ENCODE measurements around the gene KLHL10.
A peak's percentile ranks its signal among the peaks of the same experiment; 100 is the strongest.
"Not testable (repeated sequence)": the region's sequence is repeated elsewhere in the genome, so short reads cannot be mapped to it uniquely, and the experiment has no call there.

Gene KLHL10

DNA sequence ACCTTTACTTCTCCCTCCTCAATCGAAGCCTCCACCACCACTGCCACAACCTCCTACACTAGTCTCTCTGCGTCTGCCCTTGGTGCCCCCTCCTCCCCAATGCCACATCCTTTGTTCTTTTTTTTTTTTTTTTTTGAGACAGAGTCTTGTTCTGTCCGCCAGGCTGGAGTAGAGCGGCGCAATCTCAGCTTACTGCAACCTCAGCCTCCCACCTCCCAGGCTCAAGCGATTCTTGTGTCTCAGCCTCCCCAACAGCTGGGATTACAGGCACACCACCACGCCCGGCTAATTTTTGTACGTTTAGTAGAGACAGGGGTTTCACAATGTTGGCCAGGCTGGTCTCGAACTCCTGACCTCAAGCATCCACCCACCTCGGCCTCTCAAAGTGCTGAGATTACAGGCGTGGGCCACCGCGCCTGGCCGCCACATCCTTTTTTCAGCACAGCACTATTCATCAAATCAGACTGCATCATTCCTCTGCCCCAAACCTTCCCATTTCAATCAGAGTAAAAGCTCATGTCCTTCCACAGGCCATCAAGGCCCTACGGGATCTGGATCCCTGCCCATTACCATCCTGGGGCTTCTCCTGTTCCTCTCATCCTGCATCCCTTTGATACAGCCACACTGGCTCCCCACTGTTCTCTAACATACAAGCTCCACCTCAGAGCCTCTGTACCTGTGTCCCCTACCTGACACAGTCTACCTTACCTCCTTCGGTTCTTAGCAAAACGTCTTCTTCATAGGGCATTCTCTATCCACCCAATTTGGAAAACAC lies 25.6 kb downstream of the KLHL10 start:
- no peak for DNase-seq

- no peak for DNase-seq
These were observed 26.8 kb downstream of the KLHL10 start for GRCh38 chr17:41864498-41864835.

DNA sequence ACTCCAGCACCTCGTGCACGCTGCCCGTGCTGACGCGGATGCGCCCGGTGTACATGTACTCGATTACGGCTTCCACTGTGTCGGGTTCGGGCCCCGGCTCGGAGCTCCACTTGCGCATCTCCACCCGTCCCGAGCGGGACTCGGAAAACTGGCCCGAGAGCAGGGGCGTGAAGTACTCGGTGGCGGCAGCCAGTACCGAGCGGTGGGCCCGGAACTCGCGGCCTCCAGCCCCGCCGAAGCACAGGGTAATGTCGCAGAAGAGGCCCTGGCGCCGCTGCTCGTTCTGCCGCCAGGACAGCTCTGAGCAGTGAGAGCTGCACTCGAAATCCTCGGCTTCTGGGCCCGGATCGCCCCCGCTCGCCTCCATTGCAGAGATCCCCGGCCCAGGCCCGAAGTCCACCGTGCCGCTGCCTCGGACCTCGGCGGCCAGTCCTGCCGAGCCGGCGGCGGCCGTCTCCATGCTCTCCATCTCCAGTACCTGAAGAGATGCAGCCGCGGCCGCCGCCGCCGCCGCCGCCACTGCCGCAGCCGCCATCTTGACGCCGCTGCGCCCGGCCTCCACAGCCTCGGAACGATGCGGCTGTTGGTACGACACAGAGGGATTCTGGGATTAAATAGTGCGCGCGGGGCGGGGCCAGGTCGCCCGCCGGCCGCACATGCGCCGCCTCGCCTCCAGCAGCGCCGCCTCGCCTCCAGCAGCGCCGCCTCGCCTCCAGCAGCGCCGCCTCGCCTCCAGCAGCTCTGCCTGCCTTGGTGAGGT lies 27.4 kb downstream of the KLHL10 start, which contains the start of gene KLHL11:
Gene KLHL11 (minus strand): TSS at position 588 of the 760 bp plus-strand sequence. CDS start 53 bp downstream, at position 535.
- DNase-seq: peak; percentile 85

GRCh38 chr17:41865596-41865893 lies 27.9 kb downstream of the KLHL10 start:
- no peak for DNase-seq

- no peak for DNase-seq
These were observed 30.9 kb downstream of the KLHL10 start for GRCh38 chr17:41868568-41868967.

GRCh38 chr17:41869426-41869825 lies 31.8 kb downstream of the KLHL10 start:
- DNase-seq: no peak

DNA sequence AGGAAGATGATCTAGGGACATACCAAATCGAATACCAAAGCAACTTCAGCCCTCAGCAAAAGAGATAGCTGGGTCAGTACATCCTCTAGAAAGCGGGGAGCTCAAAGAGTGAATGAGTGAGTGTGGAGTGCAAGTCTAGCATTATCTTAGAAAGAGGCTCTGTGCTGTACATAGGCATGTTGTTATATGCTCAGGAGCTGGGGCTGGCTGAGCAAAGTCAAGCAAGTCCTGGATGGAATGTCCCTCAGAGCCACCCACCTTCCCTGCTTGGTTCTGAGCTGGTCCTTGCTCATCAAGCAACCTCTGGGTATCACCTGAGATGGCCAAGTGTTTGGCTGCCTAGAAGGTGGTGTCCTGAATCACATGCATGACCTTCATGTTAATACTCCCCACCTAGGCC lies 32.5 kb downstream of the KLHL10 start:
- no peak for DNase-seq

- no peak for DNase-seq
These were observed 33.0 kb downstream of the KLHL10 start for GRCh38 chr17:41870627-41871026.

- no peak for DNase-seq
These were observed 34.2 kb downstream of the KLHL10 start for GRCh38 chr17:41871789-41872188.

GRCh38 chr17:41873559-41874292 lies 36.1 kb downstream of the KLHL10 start:
- no peak for DNase-seq

- not testable (repeated sequence) for DNase-seq
These were observed 36.7 kb downstream of the KLHL10 start for GRCh38 chr17:41874293-41874670.

DNA sequence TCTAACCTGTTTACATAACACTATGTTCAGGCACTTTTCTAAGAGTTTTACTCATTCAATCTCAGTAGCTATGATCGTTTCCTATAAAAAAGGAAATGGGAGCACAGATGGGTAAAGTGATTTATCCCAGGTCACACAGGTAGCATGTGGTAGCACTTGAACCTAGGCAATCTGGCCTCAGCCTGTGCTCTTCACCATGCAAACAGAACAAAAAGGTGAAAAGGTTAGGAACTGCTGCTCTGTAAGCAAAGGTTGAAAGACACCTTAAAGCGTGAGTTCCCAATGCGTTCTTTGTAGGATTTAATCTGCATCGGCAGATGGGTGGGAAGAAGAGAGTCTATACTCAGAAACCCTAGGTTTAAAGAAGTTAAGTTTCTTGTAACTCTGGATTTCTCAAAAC lies 42.5 kb downstream of the KLHL10 start:
- no peak for DNase-seq

DNA sequence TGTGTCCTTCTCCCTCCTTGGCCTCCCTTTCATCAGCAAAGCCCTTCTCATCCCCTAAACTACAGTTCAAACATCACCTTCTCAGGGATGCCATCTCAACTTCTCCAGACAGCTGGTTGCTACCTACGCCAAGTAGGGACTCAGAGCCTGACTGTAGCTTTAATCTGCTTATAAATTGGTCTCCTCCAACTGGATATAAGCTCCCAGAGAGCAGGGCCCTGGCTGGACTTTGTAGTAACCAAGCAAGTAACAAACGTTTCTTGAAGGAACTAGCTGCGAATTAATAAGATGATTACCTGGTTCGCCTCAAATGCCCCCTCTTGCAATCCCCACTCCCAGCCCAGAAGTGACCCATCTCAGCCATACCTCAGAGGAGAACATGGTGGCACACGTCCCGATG lies 45.1 kb downstream of the KLHL10 start:
- no peak for DNase-seq

DNA sequence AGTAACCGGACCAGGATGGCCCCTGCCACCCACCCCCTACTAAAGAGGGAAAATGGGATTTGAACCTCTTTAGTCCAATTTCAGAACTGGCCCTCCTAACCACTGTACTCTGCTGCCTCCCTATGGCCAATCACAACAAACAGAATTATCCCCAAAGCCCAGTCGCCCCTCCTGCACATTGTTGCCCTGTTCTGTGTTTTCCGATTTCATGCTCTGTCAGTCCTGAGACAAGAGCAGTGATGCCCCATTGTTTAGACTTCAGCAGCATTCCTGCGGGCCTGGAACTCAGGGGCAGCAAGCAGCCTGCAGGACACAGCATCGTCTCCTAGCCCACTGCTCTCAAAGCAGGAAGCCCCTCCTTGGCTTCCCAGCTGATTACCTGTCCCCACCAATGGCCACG lies 48.1 kb downstream of the KLHL10 start:
- no peak for DNase-seq

GRCh38 chr17:41888332-41888965 lies 50.8 kb downstream of the KLHL10 start:
- no peak for DNase-seq

DNA sequence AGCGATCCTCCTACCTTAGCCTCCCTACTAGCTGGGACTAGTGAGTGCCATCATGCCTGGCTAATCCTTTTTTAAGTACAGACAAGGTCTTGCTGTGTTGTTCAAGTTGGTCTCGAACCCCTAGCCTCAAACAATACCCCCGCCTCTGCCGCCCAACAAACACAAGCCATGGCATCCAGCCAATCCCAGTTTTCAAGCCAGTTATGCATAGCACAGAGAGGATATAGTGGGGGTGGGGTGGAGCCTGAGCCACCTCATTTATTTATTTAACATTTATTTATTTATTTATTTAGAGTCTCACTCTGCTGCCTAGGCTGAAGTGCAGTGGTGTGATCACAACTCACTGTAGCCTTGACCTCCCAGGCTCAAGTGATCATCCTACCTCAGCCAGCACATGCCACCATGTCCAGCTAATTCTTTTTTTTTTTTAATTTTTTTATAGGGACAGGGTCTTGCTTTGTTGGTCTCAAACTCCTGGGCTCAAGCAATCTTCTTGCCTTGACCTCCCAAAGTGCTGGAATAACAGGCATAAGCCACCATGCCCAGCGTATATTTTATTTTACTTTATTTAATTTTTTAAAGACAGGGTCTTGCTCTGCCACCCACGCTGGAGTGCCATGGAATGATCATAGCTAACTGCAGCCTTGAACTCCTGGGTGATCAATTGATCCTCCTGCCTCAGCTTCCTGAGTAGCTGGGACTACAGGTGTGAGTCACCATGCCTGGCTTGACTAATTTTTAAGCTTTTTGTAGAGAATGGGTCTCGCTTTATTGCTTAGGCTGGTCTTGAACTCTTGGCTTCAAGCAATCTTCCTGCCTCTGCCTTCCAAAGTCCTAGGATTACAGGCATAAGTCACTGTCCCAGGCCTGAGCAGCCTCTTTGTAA lies 53.8 kb downstream of the KLHL10 start:
- DNase-seq: no peak

GRCh38 chr17:41892021-41892376 lies 54.4 kb downstream of the KLHL10 start:
- DNase-seq: no peak

GRCh38 chr17:41893384-41893783 lies 55.8 kb downstream of the KLHL10 start:
- DNase-seq: no peak

DNA sequence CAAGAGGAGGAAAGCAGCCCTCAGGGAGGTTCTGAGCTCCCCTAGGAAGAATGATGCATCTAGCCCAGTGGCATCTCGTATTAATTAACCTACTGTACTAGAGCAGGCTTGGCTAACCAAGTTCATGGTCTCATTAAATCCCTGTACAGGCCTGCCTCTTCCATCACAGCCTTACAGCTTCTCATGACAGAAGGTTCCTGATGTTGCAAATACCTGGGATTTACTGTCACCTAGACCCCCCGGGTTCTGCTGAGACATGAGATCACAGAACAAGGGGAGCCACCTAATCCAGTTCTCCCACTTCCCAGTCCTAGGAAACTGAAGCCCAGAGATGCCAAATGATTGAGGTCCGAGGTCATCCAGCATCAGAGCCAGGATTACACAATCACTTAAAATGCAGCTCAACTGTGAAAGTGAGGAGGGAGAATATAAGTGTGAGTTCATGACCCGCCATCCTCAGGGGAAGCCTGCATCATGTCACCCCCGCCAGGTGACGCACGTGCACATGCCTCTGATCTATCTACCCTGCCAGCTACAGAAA lies 57.2 kb downstream of the KLHL10 start:
- DNase-seq: peak; percentile 90

DNA sequence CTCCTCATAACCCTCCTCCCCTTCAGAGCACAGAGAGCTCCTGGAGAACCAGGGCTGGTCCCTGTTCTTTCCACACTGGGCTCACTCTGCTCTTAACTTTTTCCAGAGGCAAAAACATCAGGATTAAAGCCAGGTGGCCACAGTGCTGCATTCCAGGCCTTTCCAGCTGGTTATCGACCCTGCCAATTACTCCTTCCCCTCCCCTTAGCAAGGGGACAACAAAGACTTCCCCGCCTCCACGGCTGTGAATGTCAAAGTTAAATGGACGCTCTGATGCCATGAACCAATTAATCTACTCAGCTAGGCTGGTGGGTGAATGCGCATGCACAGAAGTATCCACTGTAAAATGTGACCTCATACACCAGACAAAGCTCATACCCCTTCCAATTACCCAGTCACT lies 58.0 kb downstream of the KLHL10 start:
- DNase-seq: peak; percentile 66

- no peak for DNase-seq
These were observed 59.1 kb downstream of the KLHL10 start for GRCh38 chr17:41896726-41897125.
